G401 (cell line): Measurements from ENCODE around the gene EXOC3L1. TPM values are rescaled to one million over a fixed set of nuclear protein-coding genes. Genes with fewer than 3 reads are reported as not detected.

Source experiments
- DNase-seq: peaks from one replicate; pipeline ENCODE4 v3.0.0-alpha.2; 2015; ENCODE audit warnings: low spot score
- in situ Hi-C: cut with HindIII; loops from 2 replicates; pipeline ENCODE4 v1.10.0; 2016; ENCODE audit warnings: low sequenced_read_pairs, mixed read lengths
- total RNA-seq: library from RNA; depleted of rRNA; stranded (reverse); fragments of >200 nt; shearing (Covaris generic); gene quantifications from 2 replicates; pipeline ENCODE4 v1.2.3, GENCODE V29; 2014

The EXOC3L1 gene
- total RNA-seq, 1 experiment from 2014 or later: 0.24 TPM

GRCh38 chr16:67154578-67155294 is 35.2 kb downstream of the EXOC3L1 start:
- DNase-seq: no peak

GRCh38 chr16:67151431-67152097 is 38.4 kb downstream of the EXOC3L1 start:
- no peak for DNase-seq
- in situ Hi-C loops: no loop called here

More at GRCh38 chr16:67154578-67155294, 35.2 kb downstream of the EXOC3L1 start:
- in situ Hi-C loops: no loop called here

- no peak for DNase-seq
- in situ Hi-C loops: no loop called here
Observed at GRCh38 chr16:67150833-67151396, 39.0 kb downstream of the EXOC3L1 start, which contains the start of gene B3GNT9. TSS of gene B3GNT9 (minus strand) at chr16:67150998. CDS start at chr16:67150485, 513 bp downstream.

GRCh38 chr16:67150047-67150832 is 39.7 kb downstream of the EXOC3L1 start:
- in situ Hi-C loops: no loop called here
- DNase-seq: no peak

- in situ Hi-C loops: no loop called here
- DNase-seq: no peak
Observed at GRCh38 chr16:67149276-67150046, 40.5 kb downstream of the EXOC3L1 start.

- DNase-seq: no peak
- in situ Hi-C loops: no loop called here
Observed at GRCh38 chr16:67148656-67149275, 41.2 kb downstream of the EXOC3L1 start.

GRCh38 chr16:67148221-67148620 is 41.7 kb downstream of the EXOC3L1 start:
- in situ Hi-C loops: no loop called here
- no peak for DNase-seq

GRCh38 chr16:67147437-67148140 is 42.3 kb downstream of the EXOC3L1 start:
- in situ Hi-C loops: no loop called here

GRCh38 chr16:67146523-67147357 is 43.2 kb downstream of the EXOC3L1 start:
- no peak for DNase-seq
- in situ Hi-C loops: no loop called here

More at GRCh38 chr16:67147437-67148140, 42.3 kb downstream of the EXOC3L1 start:
- DNase-seq: no peak

- DNase-seq: no peak
- in situ Hi-C loops: no loop called here
Observed at GRCh38 chr16:67145746-67146145, 44.2 kb downstream of the EXOC3L1 start.

GRCh38 chr16:67144943-67145342 is 45.0 kb downstream of the EXOC3L1 start:
- in situ Hi-C loops: no loop called here

GRCh38 chr16:67142342-67142741 is 47.6 kb downstream of the EXOC3L1 start:
- in situ Hi-C loops: no loop called here
- no peak for DNase-seq

More at GRCh38 chr16:67144943-67145342, 45.0 kb downstream of the EXOC3L1 start:
- no peak for DNase-seq

- no peak for DNase-seq
- in situ Hi-C loops: no loop called here
Observed at GRCh38 chr16:67141391-67141790, 48.5 kb downstream of the EXOC3L1 start.

GRCh38 chr16:67137605-67138004 is 52.3 kb downstream of the EXOC3L1 start:
- DNase-seq: no peak

More at GRCh38 chr16:67137605-67138004, 52.3 kb downstream of the EXOC3L1 start:
- in situ Hi-C loops: no loop called here
